CD4-positive, alpha-beta T cell (primary cell): ENCODE data around the gene KDM8. TPM values are rescaled to one million over a fixed set of nuclear protein-coding genes. Genes with fewer than 3 reads are reported as not detected.

ENCODE experiments used
- ATAC-seq: fragments of 200-7000 bp; cut with Tn5 transposase; one replicate; pipeline ENCODE4 v1.10.0; 2022; ENCODE audit warnings: mild to moderate bottlenecking; ENCODE audit not compliant: poor library complexity
- CTCF ChIA-PET: fragments of 350-600 bp; sonication (Branson Sonifier 250); formaldehyde crosslinking; loops from one replicate; lab custom pipeline; 2021; ENCODE audit warnings: antibody characterized with exemption, inconsistent platforms; lab: Charles Lee
- POLR2A ChIA-PET: fragments of 350-600 bp; sonication (Branson Sonifier 250); formaldehyde crosslinking; loops from one replicate; lab custom pipeline; 2021; ENCODE audit warnings: antibody characterized with exemption, inconsistent platforms; lab: Charles Lee
- DNase-seq, 14 experiments: peaks; one replicate each; pipeline ENCODE4 v3.0.0-alpha.2; 2013 to 2020; ENCODE audit warnings: mixed read lengths in 2 of 14
- H3K27ac ChIP-seq, 2 donors: one replicate each; pipeline versions ENCODE4 v1.5.1 to v1.7.0; 2013; ENCODE audit warnings: low read length in 2 of 2, low read depth in 1 of 2, mild to moderate bottlenecking in 1 of 2
- H3K27me3 ChIP-seq, 2 experiments: 1 replicate in 1 of 2; 2 replicates in 1 of 2; pipeline versions ENCODE4 v1.6.1 to v1.7.0; 2013; ENCODE audit warnings: low read length in 2 of 2, control low read depth in 1 of 2, mild to moderate bottlenecking in 1 of 2, moderate library complexity in 1 of 2; ENCODE audit not compliant: insufficient read depth in 2 of 2, control insufficient read depth in 1 of 2
- H3K36me3 ChIP-seq: one replicate; pipeline ENCODE4 v1.6.1; 2013; ENCODE audit warnings: low read length, control low read depth; ENCODE audit not compliant: insufficient read depth
- H3K4me1 ChIP-seq: one replicate; pipeline ENCODE4 v1.6.1; 2013; ENCODE audit warnings: low read length, control low read depth; ENCODE audit not compliant: insufficient read depth
- H3K4me3 ChIP-seq: one replicate; pipeline ENCODE4 v1.5.1; 2013; ENCODE audit warnings: mild to moderate bottlenecking, low read length, moderate library complexity
- H3K9me3 ChIP-seq, 2 experiments: 1 replicate in 1 of 2; 2 replicates in 1 of 2; pipeline versions ENCODE4 v1.6.1 to v1.7.0; 2013; ENCODE audit warnings: low read length in 2 of 2, mild to moderate bottlenecking in 2 of 2, control low read depth in 1 of 2, moderate library complexity in 1 of 2; ENCODE audit not compliant: control insufficient read depth in 1 of 2, insufficient read depth in 1 of 2
- H3K27ac Mint-ChIP-seq: one replicate; pipeline ENCODE4 v1.8.0; 2020; ENCODE audit warnings: mixed read lengths
- H3K27me3 Mint-ChIP-seq: one replicate; pipeline ENCODE4 v1.8.0; 2021; ENCODE audit warnings: mixed read lengths
- H3K36me3 Mint-ChIP-seq: one replicate; pipeline ENCODE4 v1.8.0; 2021; ENCODE audit warnings: low read depth, mixed read lengths
- H3K4me1 Mint-ChIP-seq: one replicate; pipeline ENCODE4 v1.8.0; 2021; ENCODE audit warnings: low read depth, mixed read lengths
- H3K4me3 Mint-ChIP-seq: one replicate; pipeline ENCODE4 v1.8.0; 2020; ENCODE audit warnings: mild to moderate bottlenecking, mixed read lengths
- H3K9me3 Mint-ChIP-seq: one replicate; pipeline ENCODE4 v1.8.0; 2020; ENCODE audit warnings: mixed read lengths
- intact Hi-C, 2 experiments: fragments of 100-400 bp; cut with DNase I in 1 of 2; cut with micrococcal nuclease in 1 of 2; formaldehyde crosslinking; loops; one replicate each; pipeline versions ENCODE4 v1.15.1 to v1.9.0; 2023 to 2025; cut with DNase I, micrococcal nuclease
- total RNA-seq, 174 experiments: library from RNA in 2 of 174; stranded (reverse) in 2 of 174; gene quantifications; one replicate each; pipeline ENCODE4 v1.2.3 and lab custom pipeline; 2021 to 2026
- TF ChIP-seq, protein P1 (sequence below): fragments of 200-600 bp; IDR thresholded peaks from one replicate; pipeline ENCODE4 v1.8.0; 2022; ENCODE audit warnings: antibody characterized with exemption, mild to moderate bottlenecking

The KDM8 gene
- total RNA-seq, 2 experiments from 2014 or later, result 15.1 to 17.3 TPM

- Mint-ChIP-seq H3K27ac (no peak overlapping the region), H3K4me1 (peaks cover 43% of the 10 kb centered on the region), H3K4me3 (no peak overlapping the region), H3K36me3 (no peaks in the 10 kb centered on the region), H3K27me3 (no peaks in the 10 kb centered on the region), H3K9me3 (no peaks in the 10 kb centered on the region)
- no peaks in the 10 kb centered on the region for H3K27me3 ChIP-seq
- CTCF ChIA-PET, result interaction anchor here (2.8 kb wide), 1 partner anchor 10 kb away, joined by 9 read pairs; no protein-coding TSS in a partner anchor
- TF ChIP-seq, protein P1, sequence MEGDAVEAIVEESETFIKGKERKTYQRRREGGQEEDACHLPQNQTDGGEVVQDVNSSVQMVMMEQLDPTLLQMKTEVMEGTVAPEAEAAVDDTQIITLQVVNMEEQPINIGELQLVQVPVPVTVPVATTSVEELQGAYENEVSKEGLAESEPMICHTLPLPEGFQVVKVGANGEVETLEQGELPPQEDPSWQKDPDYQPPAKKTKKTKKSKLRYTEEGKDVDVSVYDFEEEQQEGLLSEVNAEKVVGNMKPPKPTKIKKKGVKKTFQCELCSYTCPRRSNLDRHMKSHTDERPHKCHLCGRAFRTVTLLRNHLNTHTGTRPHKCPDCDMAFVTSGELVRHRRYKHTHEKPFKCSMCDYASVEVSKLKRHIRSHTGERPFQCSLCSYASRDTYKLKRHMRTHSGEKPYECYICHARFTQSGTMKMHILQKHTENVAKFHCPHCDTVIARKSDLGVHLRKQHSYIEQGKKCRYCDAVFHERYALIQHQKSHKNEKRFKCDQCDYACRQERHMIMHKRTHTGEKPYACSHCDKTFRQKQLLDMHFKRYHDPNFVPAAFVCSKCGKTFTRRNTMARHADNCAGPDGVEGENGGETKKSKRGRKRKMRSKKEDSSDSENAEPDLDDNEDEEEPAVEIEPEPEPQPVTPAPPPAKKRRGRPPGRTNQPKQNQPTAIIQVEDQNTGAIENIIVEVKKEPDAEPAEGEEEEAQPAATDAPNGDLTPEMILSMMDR, result no peak
- H3K27ac ChIP-seq, result no peak overlapping the region
- ATAC-seq, result no peak
- H3K9me3 ChIP-seq, result peaks cover 0 to 5% of the 10 kb centered on the region in 2 experiments
- peaks cover 13% of the 10 kb centered on the region for H3K4me1 ChIP-seq
- intact Hi-C loops, result no loop called here
- H3K36me3 ChIP-seq, result no peaks in the 10 kb centered on the region
- no peak overlapping the region for H3K4me3 ChIP-seq
- POLR2A ChIA-PET, result no interaction called here
- DNase-seq, result no peak
Observed at GRCh38 chr16:27189335-27189972, 13.9 kb upstream of the KDM8 start.

GRCh38 chr16:27190316-27190871 is 12.9 kb upstream of the KDM8 start:
- no peak overlapping the region for H3K4me3 Mint-ChIP-seq
- no peaks in the 10 kb centered on the region for H3K36me3 ChIP-seq
- H3K4me1 ChIP-seq, result peaks cover 21% of the 10 kb centered on the region
- intact Hi-C loops, result loop anchor here in 1 of 2 experiments (5.0 kb wide), 1 partner anchor 33 kb away; no protein-coding TSS in a partner anchor
- H3K4me1 Mint-ChIP-seq, result peaks cover 48% of the 10 kb centered on the region
- peaks cover 0 to 5% of the 10 kb centered on the region in 2 experiments for H3K9me3 ChIP-seq
- H3K27ac ChIP-seq, result no peak overlapping the region
- POLR2A ChIA-PET, result interaction anchor here (0.8 to 1.8 kb wide), 2 partner anchors 10 to 13 kb away, joined by 3 to 6 read pairs; partner anchors contain the start of gene KDM8
- no peak for ATAC-seq
- no peak for DNase-seq
- H3K27ac Mint-ChIP-seq, result no peak overlapping the region
- H3K27me3 ChIP-seq, result no peaks in the 10 kb centered on the region
- no peaks in the 10 kb centered on the region for H3K27me3 Mint-ChIP-seq
- H3K36me3 Mint-ChIP-seq, result no peaks in the 10 kb centered on the region
- H3K4me3 ChIP-seq, result no peak overlapping the region
- H3K9me3 Mint-ChIP-seq, result no peaks in the 10 kb centered on the region
- CTCF ChIA-PET, result interaction anchor here (1.0 kb wide), 1 partner anchor 21 kb away, joined by 3 read pairs; no protein-coding TSS in a partner anchor
- TF ChIP-seq, protein P1, result no peak

DNA sequence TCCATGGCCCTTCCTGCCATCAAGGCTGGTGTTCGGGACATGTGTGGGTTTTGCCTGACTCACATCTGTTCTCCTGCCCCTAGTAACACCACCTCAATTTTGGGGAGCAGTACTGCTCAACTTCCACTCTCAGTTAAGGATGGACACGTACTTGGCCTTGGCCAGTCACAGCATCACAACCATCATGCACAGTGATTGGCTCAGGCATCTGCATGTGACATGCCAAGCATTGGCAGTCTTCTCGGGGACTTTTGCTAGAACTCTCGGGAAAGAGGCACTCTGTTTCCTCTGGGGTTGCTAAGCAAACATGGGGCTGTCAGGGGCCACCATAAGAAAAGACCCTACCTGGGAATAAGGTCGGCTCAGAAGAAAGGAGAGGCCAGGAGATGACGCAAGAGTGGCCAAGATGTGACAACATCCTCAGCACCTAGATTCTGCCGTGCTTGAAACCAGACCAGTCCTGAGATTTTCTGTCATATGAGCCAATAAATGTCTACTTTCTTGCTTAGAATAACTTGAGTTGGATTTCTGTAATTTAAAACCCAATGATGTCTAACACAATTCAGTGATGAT is 11.9 kb upstream of the KDM8 start:
- no peaks in the 10 kb centered on the region for H3K27me3 Mint-ChIP-seq
- H3K4me3 Mint-ChIP-seq, result no peak overlapping the region
- H3K27ac Mint-ChIP-seq, result no peak overlapping the region
- peaks cover 3% of the 10 kb centered on the region for H3K9me3 Mint-ChIP-seq
- Histone ChIP-seq H3K9me3 (peaks cover 0 to 5% of the 10 kb centered on the region in 2 experiments), H3K27me3 (no peaks in the 10 kb centered on the region), H3K4me3 (no peak overlapping the region), H3K4me1 (peaks cover 31% of the 10 kb centered on the region), H3K36me3 (no peaks in the 10 kb centered on the region), H3K27ac (no peak overlapping the region)
- TF ChIP-seq, protein P1, result no peak
- CTCF ChIA-PET, result interaction anchor here (0.9 to 1.0 kb wide), 2 partner anchors 12 to 22 kb away, joined by 3 read pairs; no protein-coding TSS in a partner anchor
- peaks cover 50% of the 10 kb centered on the region for H3K4me1 Mint-ChIP-seq
- no peaks in the 10 kb centered on the region for H3K36me3 Mint-ChIP-seq
- POLR2A ChIA-PET, result interaction anchor here (1.8 kb wide), 1 partner anchor 12 kb away, joined by 6 read pairs; the partner anchor contains the start of gene KDM8
- intact Hi-C loops, result loop anchor here in 1 of 2 experiments (5.0 kb wide), 1 partner anchor 34 kb away; no protein-coding TSS in a partner anchor
- ATAC-seq (no peak), DNase-seq (no peak)
